Neural cell (in vitro differentiated cells): ENCODE measurements around the gene CLDN14. TPM values are rescaled to one million over a fixed set of nuclear protein-coding genes. Genes with fewer than 3 reads are reported as not detected.

Experiments used
- H2AFZ ChIP-seq: fragments of 200-600, 300-800 bp; sonication (generic), shearing (Covaris generic); 2 replicates; pipeline ENCODE4 v1.6.0; 2014; ENCODE audit warnings: low read depth, mild to moderate bottlenecking, antibody characterized with exemption, low read length, moderate library complexity
- H3F3A ChIP-seq: fragments of 200-600 bp; shearing (Covaris generic); 2 replicates; pipeline ENCODE4 v1.6.1; 2016; ENCODE audit warnings: mild to moderate bottlenecking, moderate library complexity, mixed read lengths, antibody characterized with exemption, low read length; ENCODE audit not compliant: insufficient read depth, poor library complexity, severe bottlenecking
- H3K27ac ChIP-seq: fragments of 200-600, 300-800 bp; sonication (generic), shearing (Covaris generic); 2 replicates; pipeline ENCODE4 v1.5.1; 2014; ENCODE audit warnings: mild to moderate bottlenecking, low read length, moderate library complexity
- H3K27me3 ChIP-seq: fragments of 300-800, 200-600 bp; sonication (generic), shearing (Covaris generic); 2 replicates; pipeline ENCODE4 v1.6.0; 2014; ENCODE audit warnings: mild to moderate bottlenecking, low read depth, low read length, moderate library complexity; ENCODE audit not compliant: insufficient read depth
- H3K36me3 ChIP-seq: fragments of 300-800, 200-600 bp; sonication (generic), shearing (Covaris generic); 2 replicates; pipeline ENCODE4 v1.5.1; 2014; ENCODE audit warnings: mild to moderate bottlenecking, antibody characterized with exemption, low read length, moderate library complexity; ENCODE audit not compliant: insufficient read depth
- H3K4me2 ChIP-seq: fragments of 300-800, 200-600 bp; sonication (generic), shearing (Covaris generic); 2 replicates; pipeline ENCODE4 v1.6.0; 2014; ENCODE audit warnings: mild to moderate bottlenecking, low read length
- H3K4me3 ChIP-seq: fragments of 300-800, 200-600 bp; sonication (generic), shearing (Covaris generic); 2 replicates; pipeline ENCODE4 v1.5.1; 2014; ENCODE audit warnings: mild to moderate bottlenecking, low read length, moderate library complexity
- H3K79me2 ChIP-seq: fragments of 200-600 bp; shearing (Covaris generic); replicated peaks from 2 replicates; pipeline ENCODE4 v1.6.0; 2014; ENCODE audit warnings: mild to moderate bottlenecking, low read length, moderate library complexity; ENCODE audit not compliant: insufficient read depth
- H3K9ac ChIP-seq: fragments of 300-800, 200-600 bp; sonication (generic), shearing (Covaris generic); 2 replicates; pipeline ENCODE4 v1.6.1; 2016; ENCODE audit warnings: mild to moderate bottlenecking, low read length, mixed read lengths
- H3K9me2 ChIP-seq: fragments of 200-600 bp; shearing (Covaris generic); 2 replicates; pipeline ENCODE4 v1.6.1; 2016; ENCODE audit warnings: mild to moderate bottlenecking, low read length, mixed read lengths; ENCODE audit not compliant: insufficient read depth
- H3K9me3 ChIP-seq: fragments of 200-600, 300-800 bp; sonication (generic), shearing (Covaris generic); 2 replicates; pipeline ENCODE4 v1.6.1; 2016; ENCODE audit warnings: mild to moderate bottlenecking, mixed run types, low read length, moderate library complexity, mixed read lengths
- H4K20me1 ChIP-seq: fragments of 200-600 bp; shearing (Covaris generic); 2 replicates; pipeline ENCODE4 v1.6.1; 2016; ENCODE audit warnings: mild to moderate bottlenecking, mixed run types; ENCODE audit not compliant: insufficient read depth
- EP300 ChIP-seq: fragments of 450-650 bp; conservative IDR thresholded peaks from 2 replicates; pipeline ENCODE4 v1.6.1; 2014; ENCODE audit warnings: antibody characterized with exemption, mild to moderate bottlenecking, moderate library complexity; ENCODE audit not compliant: poor library complexity, severe bottlenecking
- EZH2 ChIP-seq: fragments of 200-600, 300-800 bp; shearing (Covaris generic), sonication (generic); IDR thresholded peaks from 2 replicates; pipeline ENCODE4 v1.6.1; 2014; ENCODE audit warnings: antibody characterized with exemption, low read length, borderline replicate concordance, mild to moderate bottlenecking; ENCODE audit not compliant: insufficient read depth, poor library complexity, severe bottlenecking
- MXI1 ChIP-seq: fragments of 450-650 bp; conservative IDR thresholded peaks from 2 replicates; pipeline ENCODE4 v1.6.1; 2014; ENCODE audit warnings: antibody characterized with exemption, mild to moderate bottlenecking; ENCODE audit not compliant: poor library complexity, severe bottlenecking
- POLR2AphosphoS5 ChIP-seq: IDR thresholded peaks from 2 replicates; pipeline ENCODE4 v1.6.1; 2012
- RAD21 ChIP-seq: fragments of 450-650 bp; conservative IDR thresholded peaks from 2 replicates; pipeline ENCODE4 v1.6.1; 2014; ENCODE audit warnings: antibody characterized with exemption, mild to moderate bottlenecking, moderate library complexity
- SMC3 ChIP-seq: fragments of 450-650 bp; conservative IDR thresholded peaks from 2 replicates; pipeline ENCODE4 v1.6.1; 2014; ENCODE audit warnings: antibody characterized with exemption, mild to moderate bottlenecking, moderate library complexity; ENCODE audit not compliant: poor library complexity
- TAF1 ChIP-seq: IDR thresholded peaks from 2 replicates; pipeline ENCODE4 v1.6.1; 2012; ENCODE audit warnings: low read depth
- polyA plus RNA-seq: library from polyadenylated mRNA; depleted of rRNA; stranded (reverse); fragments of >200 nt; gene quantifications from 2 replicates; pipeline ENCODE4 v1.2.3, GENCODE V29; 2014
- TF ChIP-seq, protein P1 (sequence below): IDR thresholded peaks from 2 replicates; pipeline ENCODE4 v1.6.1; 2012; ENCODE audit warnings: borderline replicate concordance
- TF ChIP-seq, protein P2 (sequence below): fragments of 450-650 bp; IDR thresholded peaks from 2 replicates; pipeline ENCODE4 v1.5.1; 2014; ENCODE audit warnings: antibody characterized with exemption, mild to moderate bottlenecking, moderate library complexity; ENCODE audit not compliant: poor library complexity, severe bottlenecking

Gene CLDN14
- polyA plus RNA-seq, 1 donor from 2014 or later, result not detected

DNA sequence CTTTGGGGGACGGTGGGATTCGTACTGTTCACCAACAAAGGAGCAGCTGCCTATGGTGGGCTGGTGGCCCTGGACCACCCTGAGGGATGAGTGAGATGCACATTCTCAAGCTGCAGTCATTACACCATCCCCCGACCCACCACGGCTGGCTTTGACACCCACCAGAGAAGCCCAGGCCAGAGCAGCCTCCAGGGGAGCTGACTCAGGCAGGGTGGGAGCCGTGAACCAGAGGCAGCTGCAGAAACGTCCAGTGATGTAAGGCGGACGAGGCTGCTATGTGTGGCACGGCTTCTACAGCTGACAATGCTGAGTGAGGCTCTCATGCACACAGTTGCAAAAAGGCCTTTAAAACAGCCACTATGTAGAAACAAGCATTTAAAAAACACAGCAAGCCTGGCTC is 54.6 kb downstream of the CLDN14 start:
- Histone ChIP-seq H3K79me2 (no peaks in the 10 kb centered on the region), H3K36me3 (no peaks in the 10 kb centered on the region), H3F3A (no peaks in the 10 kb centered on the region), H3K9ac (no peak overlapping the region), H3K9me2 (no peaks in the 10 kb centered on the region), H3K4me3 (no peak overlapping the region), H4K20me1 (no peaks in the 10 kb centered on the region), H3K4me2 (no peak overlapping the region), H3K9me3 (no peaks in the 10 kb centered on the region), H3K27ac (no peak overlapping the region), H3K27me3 (no peaks in the 10 kb centered on the region), H2AFZ (no peak overlapping the region)
- TF ChIP-seq TAF1 (no peak), RAD21 (no peak), MXI1 (no peak), SMC3 (no peak), POLR2AphosphoS5 (no peak), EP300 (no peak), EZH2 (no peak)
- TF ChIP-seq, protein P1, sequence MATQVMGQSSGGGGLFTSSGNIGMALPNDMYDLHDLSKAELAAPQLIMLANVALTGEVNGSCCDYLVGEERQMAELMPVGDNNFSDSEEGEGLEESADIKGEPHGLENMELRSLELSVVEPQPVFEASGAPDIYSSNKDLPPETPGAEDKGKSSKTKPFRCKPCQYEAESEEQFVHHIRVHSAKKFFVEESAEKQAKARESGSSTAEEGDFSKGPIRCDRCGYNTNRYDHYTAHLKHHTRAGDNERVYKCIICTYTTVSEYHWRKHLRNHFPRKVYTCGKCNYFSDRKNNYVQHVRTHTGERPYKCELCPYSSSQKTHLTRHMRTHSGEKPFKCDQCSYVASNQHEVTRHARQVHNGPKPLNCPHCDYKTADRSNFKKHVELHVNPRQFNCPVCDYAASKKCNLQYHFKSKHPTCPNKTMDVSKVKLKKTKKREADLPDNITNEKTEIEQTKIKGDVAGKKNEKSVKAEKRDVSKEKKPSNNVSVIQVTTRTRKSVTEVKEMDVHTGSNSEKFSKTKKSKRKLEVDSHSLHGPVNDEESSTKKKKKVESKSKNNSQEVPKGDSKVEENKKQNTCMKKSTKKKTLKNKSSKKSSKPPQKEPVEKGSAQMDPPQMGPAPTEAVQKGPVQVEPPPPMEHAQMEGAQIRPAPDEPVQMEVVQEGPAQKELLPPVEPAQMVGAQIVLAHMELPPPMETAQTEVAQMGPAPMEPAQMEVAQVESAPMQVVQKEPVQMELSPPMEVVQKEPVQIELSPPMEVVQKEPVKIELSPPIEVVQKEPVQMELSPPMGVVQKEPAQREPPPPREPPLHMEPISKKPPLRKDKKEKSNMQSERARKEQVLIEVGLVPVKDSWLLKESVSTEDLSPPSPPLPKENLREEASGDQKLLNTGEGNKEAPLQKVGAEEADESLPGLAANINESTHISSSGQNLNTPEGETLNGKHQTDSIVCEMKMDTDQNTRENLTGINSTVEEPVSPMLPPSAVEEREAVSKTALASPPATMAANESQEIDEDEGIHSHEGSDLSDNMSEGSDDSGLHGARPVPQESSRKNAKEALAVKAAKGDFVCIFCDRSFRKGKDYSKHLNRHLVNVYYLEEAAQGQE, result no peak
- TF ChIP-seq, protein P2, sequence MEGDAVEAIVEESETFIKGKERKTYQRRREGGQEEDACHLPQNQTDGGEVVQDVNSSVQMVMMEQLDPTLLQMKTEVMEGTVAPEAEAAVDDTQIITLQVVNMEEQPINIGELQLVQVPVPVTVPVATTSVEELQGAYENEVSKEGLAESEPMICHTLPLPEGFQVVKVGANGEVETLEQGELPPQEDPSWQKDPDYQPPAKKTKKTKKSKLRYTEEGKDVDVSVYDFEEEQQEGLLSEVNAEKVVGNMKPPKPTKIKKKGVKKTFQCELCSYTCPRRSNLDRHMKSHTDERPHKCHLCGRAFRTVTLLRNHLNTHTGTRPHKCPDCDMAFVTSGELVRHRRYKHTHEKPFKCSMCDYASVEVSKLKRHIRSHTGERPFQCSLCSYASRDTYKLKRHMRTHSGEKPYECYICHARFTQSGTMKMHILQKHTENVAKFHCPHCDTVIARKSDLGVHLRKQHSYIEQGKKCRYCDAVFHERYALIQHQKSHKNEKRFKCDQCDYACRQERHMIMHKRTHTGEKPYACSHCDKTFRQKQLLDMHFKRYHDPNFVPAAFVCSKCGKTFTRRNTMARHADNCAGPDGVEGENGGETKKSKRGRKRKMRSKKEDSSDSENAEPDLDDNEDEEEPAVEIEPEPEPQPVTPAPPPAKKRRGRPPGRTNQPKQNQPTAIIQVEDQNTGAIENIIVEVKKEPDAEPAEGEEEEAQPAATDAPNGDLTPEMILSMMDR, result no peak

DNA sequence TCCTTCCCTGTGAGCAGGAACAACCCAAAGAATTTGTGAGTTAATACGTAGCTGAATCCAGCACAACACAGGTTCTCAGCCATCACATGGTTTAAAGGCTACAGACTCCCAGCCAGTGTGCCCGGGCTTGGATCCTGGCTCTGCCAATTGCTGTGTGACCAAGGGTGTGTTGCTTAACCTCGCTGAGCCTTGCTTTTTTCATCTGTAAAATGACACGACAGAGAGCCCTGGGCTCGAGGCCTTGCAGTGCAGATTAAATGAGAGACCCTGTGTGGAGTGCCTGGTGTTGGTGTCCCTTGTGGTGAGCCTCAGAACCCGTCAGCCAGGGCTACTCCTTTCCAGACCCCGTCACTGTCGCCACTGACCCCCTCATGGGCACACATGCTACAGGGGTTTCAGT is 55.3 kb downstream of the CLDN14 start:
- H4K20me1 ChIP-seq, result no peaks in the 10 kb centered on the region
- H3K27me3 ChIP-seq, result no peaks in the 10 kb centered on the region
- no peak overlapping the region for H3K4me2 ChIP-seq
- no peak overlapping the region for H3K9ac ChIP-seq
- H3K9me2 ChIP-seq, result no peaks in the 10 kb centered on the region
- no peaks in the 10 kb centered on the region for H3K9me3 ChIP-seq
- TF ChIP-seq RAD21, result no peak
- no peak for TF ChIP-seq POLR2AphosphoS5
- no peak for TF ChIP-seq TAF1
- no peak for TF ChIP-seq EZH2
- TF ChIP-seq SMC3, result no peak
- TF ChIP-seq MXI1, result no peak
- TF ChIP-seq, protein P1, result no peak
- TF ChIP-seq, protein P2, result no peak
- TF ChIP-seq EP300, result no peak
- H3F3A ChIP-seq, result no peaks in the 10 kb centered on the region
- H3K27ac ChIP-seq, result no peak overlapping the region
- no peak overlapping the region for H2AFZ ChIP-seq
- no peaks in the 10 kb centered on the region for H3K79me2 ChIP-seq
- H3K4me3 ChIP-seq, result no peak overlapping the region
- no peaks in the 10 kb centered on the region for H3K36me3 ChIP-seq
